SJCRH30 (cell line): ENCODE measurements around the gene ZNF440. TPM values are rescaled to one million over a fixed set of nuclear protein-coding genes. Genes with fewer than 3 reads are reported as not detected.
"Not testable (repeated sequence)": the region's sequence is repeated elsewhere in the genome, so short reads cannot be mapped to it uniquely, and the experiment has no call there.

Source experiments
- DNase-seq, 2 experiments: peaks; one replicate each; pipeline ENCODE4 v3.0.0-alpha.2; 2015 to 2020
- H3K27ac ChIP-seq: fragments of 250-450 bp; sonication (Bioruptor Pico); 2 replicates; pipeline ENCODE4 v1.5.1; 2020; ENCODE audit warnings: mild to moderate bottlenecking, moderate library complexity
- H3K27me3 ChIP-seq: fragments of 250-450 bp; sonication (Bioruptor Pico); 2 replicates; pipeline ENCODE4 v1.5.1; 2020; ENCODE audit warnings: mild to moderate bottlenecking, moderate library complexity
- H3K36me3 ChIP-seq: fragments of 250-450 bp; sonication (Bioruptor Pico); 2 replicates; pipeline ENCODE4 v1.5.1; 2020; ENCODE audit warnings: mild to moderate bottlenecking, moderate library complexity
- H3K4me1 ChIP-seq: fragments of 250-450 bp; sonication (Bioruptor Pico); 2 replicates; pipeline ENCODE4 v1.5.1; 2020; ENCODE audit warnings: mild to moderate bottlenecking, moderate library complexity
- H3K4me3 ChIP-seq: fragments of 250-450 bp; sonication (Bioruptor Pico); 2 replicates; pipeline ENCODE4 v1.5.1; 2020; ENCODE audit warnings: mild to moderate bottlenecking, moderate library complexity
- H3K9me3 ChIP-seq: fragments of 250-450 bp; sonication (Bioruptor Pico); replicated peaks from 2 replicates; pipeline ENCODE4 v1.5.1; 2020; ENCODE audit warnings: mild to moderate bottlenecking, moderate library complexity
- total RNA-seq: library from RNA; depleted of rRNA; stranded (reverse); fragments of >200 nt; shearing (Covaris generic); gene quantifications from 2 replicates; pipeline ENCODE4 v1.2.3, GENCODE V29; 2014; rRNA removed

ZNF440 gene
- total RNA-seq: 16.9 and 21.0 TPM in 2 replicates

GRCh38 chr19:11814029-11814699, at the start of gene ZNF440:
ZNF440 (plus strand) TSS chr19:11814273; CDS start chr19:11814448, 175 bp downstream.
- peak within 1 kb of the TSS; percentile 61 for H3K27ac ChIP-seq
- 0 out of 2 replicates have a peak, but pooled peaks cover 8% of the 10 kb centered on the region for H3K9me3 ChIP-seq
- no peaks in the 10 kb centered on the region for H3K4me1 ChIP-seq
- peak within 1 kb of the TSS; percentile 87 for H3K4me3 ChIP-seq
- no peaks in the 10 kb centered on the region for H3K27me3 ChIP-seq
- peaks cover 11% of the 10 kb centered on the region for H3K36me3 ChIP-seq
- DNase-seq: peak; percentile 97 to 98

GRCh38 chr19:11766597-11767591, 47.2 kb upstream of the ZNF440 start, which contains the start of gene ZNF441:
ZNF441 (plus strand) TSS chr19:11767000; CDS start chr19:11767194, 194 bp downstream.
- peak; percentile 98 for DNase-seq
- no peaks in the 10 kb centered on the region for H3K27me3 ChIP-seq

DNA sequence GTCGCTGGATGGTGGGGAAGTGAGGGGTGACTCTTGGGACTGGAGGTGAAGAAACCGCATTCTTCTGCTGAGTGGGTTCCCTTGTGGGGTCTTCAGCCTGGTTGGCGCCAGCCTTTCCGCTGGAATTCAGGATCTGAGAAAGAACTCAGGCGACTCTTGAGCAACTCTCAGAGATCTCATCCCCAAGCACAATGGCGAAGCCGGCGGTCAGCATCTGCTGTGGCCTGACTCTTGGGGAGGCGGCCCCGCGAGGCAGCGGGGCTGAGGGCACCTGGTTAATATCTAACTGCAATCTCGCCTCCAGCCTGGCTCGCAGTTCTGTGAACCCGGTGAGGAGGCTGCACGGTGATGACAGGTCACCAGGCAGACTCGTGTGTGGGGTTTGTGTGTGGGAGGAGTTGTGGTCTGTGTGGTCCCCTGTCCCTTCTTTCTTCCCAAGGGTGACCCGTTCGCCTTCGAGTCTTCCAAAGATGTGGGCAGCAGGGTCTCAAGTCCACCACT, 46.4 kb upstream of the ZNF440 start:
- Histone ChIP-seq H3K27ac (peak overlapping the region; percentile 59; the same call in 1 of the 2 replicates), H3K9me3 (no peaks in the 10 kb centered on the region; the same call in 1 of the 2 replicates), H3K4me1 (peaks cover 3% of the 10 kb centered on the region; the same call in 1 of the 2 replicates), H3K36me3 (no peaks in the 10 kb centered on the region), H3K27me3 (no peaks in the 10 kb centered on the region), H3K4me3 (peak overlapping the region; percentile 79)
- peak; percentile 43 to 57 for DNase-seq

More at GRCh38 chr19:11766597-11767591, 47.2 kb upstream of the ZNF440 start, which contains the start of gene ZNF441:
- H3K9me3 ChIP-seq: no peaks in the 10 kb centered on the region; the same call in 1 of the 2 replicates
- peak within 1 kb of the TSS; percentile 79 for H3K4me3 ChIP-seq
- H3K4me1 ChIP-seq: peaks cover 3% of the 10 kb centered on the region; the same call in 1 of the 2 replicates
- peak within 1 kb of the TSS; percentile 59 for H3K27ac ChIP-seq
- H3K36me3 ChIP-seq: no peaks in the 10 kb centered on the region

GRCh38 chr19:11769995-11770394, 44.1 kb upstream of the ZNF440 start:
- DNase-seq: no peak
- no peaks in the 10 kb centered on the region for H3K27me3 ChIP-seq
- no peaks in the 10 kb centered on the region for H3K36me3 ChIP-seq
- H3K27ac ChIP-seq: no peak overlapping the region
- H3K9me3 ChIP-seq: no peaks in the 10 kb centered on the region; the same call in 1 of the 2 replicates
- H3K4me1 ChIP-seq: peaks cover 3% of the 10 kb centered on the region; the same call in 1 of the 2 replicates
- no peak overlapping the region for H3K4me3 ChIP-seq

DNA sequence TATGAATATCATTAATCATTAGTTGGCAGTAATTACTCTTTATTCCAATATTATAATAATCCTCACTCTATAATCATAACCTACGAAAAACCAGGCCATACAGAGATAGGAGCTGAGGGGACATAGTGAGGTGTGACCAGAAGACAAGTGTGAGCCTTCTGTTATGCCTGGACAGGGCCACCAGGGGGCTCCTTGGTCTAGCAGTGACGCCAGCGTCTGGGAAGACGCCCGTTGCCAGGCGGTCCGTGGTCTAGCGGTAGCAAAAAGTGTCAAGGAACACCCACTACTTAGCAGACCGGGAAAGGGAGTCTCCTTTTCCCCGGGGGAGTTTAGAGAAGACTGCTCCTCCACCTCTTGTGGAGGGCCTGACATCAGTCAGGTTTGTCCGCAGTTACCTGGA, 42.6 kb upstream of the ZNF440 start:
- DNase-seq: peak; percentile 17 to 22
- not testable (repeated sequence) for H3K9me3 ChIP-seq, H3K4me1 ChIP-seq, H3K27ac ChIP-seq, H3K27me3 ChIP-seq, H3K36me3 ChIP-seq, H3K4me3 ChIP-seq

DNA sequence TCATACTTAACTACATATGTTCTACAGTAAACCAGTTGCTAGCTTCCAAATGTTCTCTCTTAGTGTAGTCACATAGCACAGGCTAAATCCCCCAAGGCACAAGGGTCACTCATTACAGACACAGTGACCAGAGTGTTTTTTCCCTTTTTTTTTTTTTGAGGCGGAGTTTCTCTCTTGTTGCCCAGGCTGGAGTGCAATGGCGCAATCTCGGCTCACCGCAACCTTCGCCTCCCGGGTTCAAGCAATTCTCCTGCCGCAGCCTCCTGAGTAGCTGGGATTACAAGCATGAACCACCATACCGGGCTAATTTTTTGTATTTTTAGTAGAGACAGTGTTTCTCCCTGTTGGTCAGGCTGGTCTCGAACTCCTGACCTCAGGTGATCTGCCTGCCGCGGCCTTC, 37.4 kb upstream of the ZNF440 start:
- not testable (repeated sequence) for DNase-seq, H3K4me1 ChIP-seq, H3K4me3 ChIP-seq, H3K27me3 ChIP-seq, H3K27ac ChIP-seq
- H3K36me3 ChIP-seq: peaks cover 31% of the 10 kb centered on the region
- H3K9me3 ChIP-seq: peaks cover 18% of the 10 kb centered on the region

DNA sequence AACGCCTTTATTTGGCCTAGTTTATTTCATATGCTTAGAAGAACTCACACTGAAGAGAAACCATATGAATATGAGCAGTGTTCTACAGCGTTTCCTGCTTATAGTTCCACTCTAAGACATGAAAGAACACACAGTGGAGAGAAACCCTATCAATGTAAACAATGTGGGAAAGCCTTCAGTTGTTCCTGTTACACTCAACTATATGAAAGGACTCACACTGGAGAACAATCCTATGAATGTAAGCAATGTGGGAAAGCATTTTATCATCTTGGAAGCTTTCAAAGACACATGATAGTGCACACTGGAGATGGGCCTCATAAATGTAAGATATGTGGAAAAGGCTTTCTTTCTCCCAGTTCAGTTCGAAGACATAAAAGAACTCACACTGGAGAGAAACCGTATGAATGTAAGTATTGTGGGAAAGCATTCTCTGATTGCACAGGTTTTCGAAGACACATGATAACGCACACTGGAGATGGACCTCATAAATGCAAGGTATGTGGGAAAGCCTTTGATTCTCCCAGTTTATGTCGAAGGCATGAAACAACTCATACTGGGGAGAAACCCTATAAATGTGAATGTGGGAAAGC, 33.5 kb upstream of the ZNF440 start:
- no peak overlapping the region for H3K4me3 ChIP-seq
- no peak for DNase-seq
- no peaks in the 10 kb centered on the region for H3K27me3 ChIP-seq
- no peaks in the 10 kb centered on the region for H3K4me1 ChIP-seq
- H3K36me3 ChIP-seq: peaks cover 53% of the 10 kb centered on the region
- H3K27ac ChIP-seq: no peak overlapping the region
- H3K9me3 ChIP-seq: peaks cover 34% of the 10 kb centered on the region

GRCh38 chr19:11781295-11782057, 32.6 kb upstream of the ZNF440 start:
- Histone ChIP-seq H3K36me3 (peaks cover 53% of the 10 kb centered on the region), H3K9me3 (peaks cover 34% of the 10 kb centered on the region), H3K27ac (no peak overlapping the region), H3K4me1 (no peaks in the 10 kb centered on the region), H3K27me3 (no peaks in the 10 kb centered on the region), H3K4me3 (no peak overlapping the region)
- DNase-seq: no peak

- Histone ChIP-seq H3K36me3 (peaks cover 42% of the 10 kb centered on the region), H3K27ac (no peak overlapping the region)
These were observed 30.3 kb upstream of the ZNF440 start for GRCh38 chr19:11783767-11784166.

GRCh38 chr19:11784356-11784755, 29.7 kb upstream of the ZNF440 start:
- peaks cover 40% of the 10 kb centered on the region for H3K9me3 ChIP-seq
- no peaks in the 10 kb centered on the region for H3K27me3 ChIP-seq
- no peaks in the 10 kb centered on the region for H3K4me1 ChIP-seq
- H3K27ac ChIP-seq: no peak overlapping the region
- H3K4me3 ChIP-seq: no peak overlapping the region
- peaks cover 41% of the 10 kb centered on the region for H3K36me3 ChIP-seq
- DNase-seq: no peak

More at GRCh38 chr19:11783767-11784166, 30.3 kb upstream of the ZNF440 start:
- peaks cover 34% of the 10 kb centered on the region for H3K9me3 ChIP-seq
- H3K4me3 ChIP-seq: no peak overlapping the region
- no peaks in the 10 kb centered on the region for H3K27me3 ChIP-seq
- no peaks in the 10 kb centered on the region for H3K4me1 ChIP-seq
- no peak for DNase-seq

- DNase-seq: no peak
- Histone ChIP-seq H3K9me3 (peaks cover 16% of the 10 kb centered on the region), H3K36me3 (peaks cover 13% of the 10 kb centered on the region), H3K27ac (no peak overlapping the region), H3K4me1 (no peaks in the 10 kb centered on the region), H3K27me3 (no peaks in the 10 kb centered on the region), H3K4me3 (no peak overlapping the region)
These were observed 26.5 kb upstream of the ZNF440 start for GRCh38 chr19:11787536-11787935.

- Histone ChIP-seq H3K36me3 (no peaks in the 10 kb centered on the region), H3K4me1 (peaks cover 4% of the 10 kb centered on the region), H3K4me3 (no peak overlapping the region), H3K27me3 (no peaks in the 10 kb centered on the region), H3K9me3 (0 out of 2 replicates have a peak, but pooled peaks cover 9% of the 10 kb centered on the region), H3K27ac (no peak overlapping the region)
- no peak for DNase-seq
These were observed 21.1 kb upstream of the ZNF440 start for GRCh38 chr19:11792942-11793341.

GRCh38 chr19:11797491-11797890, 16.6 kb upstream of the ZNF440 start:
- H3K36me3 ChIP-seq: no peaks in the 10 kb centered on the region
- DNase-seq: peak; percentile 96 to 99
- peaks cover 7% of the 10 kb centered on the region for H3K4me1 ChIP-seq
- no peak overlapping the region for H3K4me3 ChIP-seq
- no peaks in the 10 kb centered on the region for H3K27me3 ChIP-seq
- H3K9me3 ChIP-seq: 0 out of 2 replicates have a peak, but pooled peaks cover 2% of the 10 kb centered on the region
- no peak overlapping the region for H3K27ac ChIP-seq
